ENCODE data around the gene TBX5. TPM values are rescaled to one million over a fixed set of nuclear protein-coding genes. Genes with fewer than 3 reads are reported as not detected.

Gene TBX5
- total and polyA plus RNA-seq, 2 of the 4 experiments (the other 2 are of a cell fraction) = 13.3 to 14.7 TPM

- in situ Hi-C loops (cut with MboI; ENCODE audit: low sequenced_read_pairs) = no loop called here
- Histone ChIP-seq H3K79me1 (ENCODE audit: low read depth in 1 of 2, low read length in 2 of 2) (no peaks in the 10 kb centered on the region), H3K27ac (ENCODE audit: insufficient read depth, low read length) (no peak overlapping the region), H2AK9ac (replicated peaks; ENCODE audit: low read depth, low read length, poor library complexity) (no peak overlapping the region), H3K14ac (replicated peaks; ENCODE audit: low read depth, low read length) (no peak overlapping the region), H3K56ac (ENCODE audit: extremely low read depth, insufficient read depth, low read length) (no peak overlapping the region), H3K36me3 (ENCODE audit: control insufficient read depth, insufficient read depth, low read length) (no peaks in the 10 kb centered on the region), H2BK20ac (ENCODE audit: low read depth, low read length) (no peak overlapping the region), H3K9me3 (ENCODE audit: control insufficient read depth, insufficient read depth, low read length) (no peaks in the 10 kb centered on the region), H2AK5ac (ENCODE audit: low read depth, low read length) (no peak overlapping the region), H4K5ac (ENCODE audit: low read depth, low read length) (no peak overlapping the region), H2BK120ac (ENCODE audit: low read depth, low read length) (no peak overlapping the region), H4K8ac (ENCODE audit: low read depth in 2 of 2, low read length in 2 of 2) (no peak overlapping the region), H4K20me1 (ENCODE audit: insufficient read depth, low read length) (no peaks in the 10 kb centered on the region), H4K91ac (ENCODE audit: insufficient read depth, low read depth, low read length) (no peak overlapping the region), H3K23ac (ENCODE audit: low read depth, low read length) (no peak overlapping the region), H3K27me3 (ENCODE audit: control insufficient read depth, insufficient read depth, low read length) (peaks cover 55% of the 10 kb centered on the region), H3K9ac (ENCODE audit: low read depth, low read length) (no peak overlapping the region), H3K4me2 (ENCODE audit: low read depth, low read length) (no peak overlapping the region), H3K4ac (ENCODE audit: low read depth, low read length) (no peak overlapping the region), H2BK5ac (ENCODE audit: low read depth, low read length, poor library complexity, severe bottlenecking) (no peak overlapping the region), H3K4me1 (ENCODE audit: control insufficient read depth, insufficient read depth, low read length) (no peaks in the 10 kb centered on the region), H2AFZ (replicated peaks; ENCODE audit: low read length, poor library complexity) (no peak overlapping the region), H3K18ac (ENCODE audit: low read depth, low read length) (no peak overlapping the region), H3K4me3 (ENCODE audit: insufficient read depth, low read depth, low read length) (no peak overlapping the region), H2BK15ac (ENCODE audit: low read depth, low read length) (no peak overlapping the region), H3K9me1 (ENCODE audit: insufficient read depth, low read length) (0 out of 2 replicates have a peak, but pooled peaks cover 2% of the 10 kb centered on the region)
- ChIA-PET POLR2A (ENCODE audit: unreplicated experiment) (no interaction called here), CTCF (interaction anchor here (0.6 kb wide), 1 partner anchor 59 kb away, joined by 3 read pairs; no protein-coding TSS in a partner anchor)
- dilution Hi-C loops (cut with HindIII; ENCODE audit: low sequenced_read_pairs, unreplicated experiment) = no loop called here
- DNase-seq (no peak), ATAC-seq (ENCODE audit: low read depth) (no peak)
- no TSS peak for BruUV-seq (replicated peaks)
- 42% methylated on average over 2 of the region's 7 CpGs; no CpG with 5 or more reads in 1 of the 2 experiments for WGBS, 2 experiments (ENCODE audit: extremely low coverage in 2 of 2, insufficient read length in 1 of 2)
- intact Hi-C loops (cut with micrococcal nuclease) = no loop called here
- TF ChIP-seq RAD21 (IDR thresholded peaks at IDR 0.05; ENCODE audit: low read length) = no peak
Measured at GRCh38 chr12:114450515-114451300, 44.8 kb upstream of the TBX5 start.
